Mesothelial cell of epicardium (in vitro differentiated cells): ENCODE data around the gene ALK. TPM values are rescaled to one million over a fixed set of nuclear protein-coding genes. Genes with fewer than 3 reads are reported as not detected.
A peak's percentile ranks its signal among the peaks of the same experiment; 100 is the strongest.

Source experiments
- DNase-seq, 2 experiments: peaks; one replicate each; pipeline ENCODE4 v3.0.0; 2021; ENCODE audit warnings: low spot score in 2 of 2; ENCODE audit not compliant: unreplicated experiment in 2 of 2
- H3K27ac Mint-ChIP-seq: 2 replicates; pipeline ENCODE4 v1.8.0; 2021; ENCODE audit warnings: mixed read lengths
- H3K27me3 Mint-ChIP-seq: 2 replicates; pipeline ENCODE4 v1.8.0; 2021; ENCODE audit warnings: low read depth, mixed read lengths
- H3K36me3 Mint-ChIP-seq: 2 replicates; pipeline ENCODE4 v1.8.0; 2021; ENCODE audit warnings: mixed read lengths
- H3K4me1 Mint-ChIP-seq: 2 replicates; pipeline ENCODE4 v1.8.0; 2021; ENCODE audit warnings: mixed read lengths
- H3K4me3 Mint-ChIP-seq: 2 replicates; pipeline ENCODE4 v1.8.0; 2021; ENCODE audit warnings: mild to moderate bottlenecking, moderate library complexity, mixed read lengths
- H3K9me3 Mint-ChIP-seq: 2 replicates; pipeline ENCODE4 v1.8.0; 2021; ENCODE audit warnings: mixed read lengths
- CTCF ChIP-seq: fragments of 200-600 bp; sonication (generic); IDR thresholded peaks from one replicate; pipeline ENCODE4 v1.5.0; 2021; ENCODE audit warnings: antibody characterized with exemption; ENCODE audit not compliant: unreplicated experiment
- total RNA-seq: library from RNA; stranded (reverse); gene quantifications from 3 replicates; pipeline ENCODE4 v1.2.1, GENCODE V29; 2021

ALK gene
- total RNA-seq, 1 donor from 2014 or later = 0.13 TPM

GRCh38 chr2:29650631-29651097 lies 270.7 kb downstream of the ALK start:
- TF ChIP-seq CTCF = no peak
- no peak for DNase-seq
- Mint-ChIP-seq H3K4me1 (peaks cover 10% of the 10 kb centered on the region), H3K36me3 (peaks cover 8% of the 10 kb centered on the region), H3K9me3 (peaks cover 46% of the 10 kb centered on the region), H3K4me3 (no peak overlapping the region), H3K27ac (no peak overlapping the region), H3K27me3 (peaks cover 2% of the 10 kb centered on the region)

- Mint-ChIP-seq H3K36me3 (peaks cover 8% of the 10 kb centered on the region), H3K4me1 (peaks cover 10% of the 10 kb centered on the region), H3K9me3 (peaks cover 38% of the 10 kb centered on the region), H3K27ac (no peak overlapping the region), H3K4me3 (no peak overlapping the region), H3K27me3 (no peaks in the 10 kb centered on the region)
- DNase-seq = no peak
- peak; percentile 34 for TF ChIP-seq CTCF
These were observed 276.4 kb downstream of the ALK start for GRCh38 chr2:29644949-29645348.

GRCh38 chr2:29643196-29643595 lies 278.2 kb downstream of the ALK start:
- H3K9me3 Mint-ChIP-seq = peaks cover 22% of the 10 kb centered on the region
- no peak overlapping the region for H3K27ac Mint-ChIP-seq
- peaks cover 10% of the 10 kb centered on the region for H3K4me1 Mint-ChIP-seq
- no peak for DNase-seq
- H3K4me3 Mint-ChIP-seq = no peak overlapping the region
- no peaks in the 10 kb centered on the region for H3K27me3 Mint-ChIP-seq
- no peaks in the 10 kb centered on the region for H3K36me3 Mint-ChIP-seq
- no peak for TF ChIP-seq CTCF

GRCh38 chr2:29640360-29640759 lies 281.0 kb downstream of the ALK start:
- Mint-ChIP-seq H3K4me3 (no peak overlapping the region), H3K4me1 (peaks cover 10% of the 10 kb centered on the region), H3K27ac (peak overlapping the region; percentile 13), H3K9me3 (peaks cover 8% of the 10 kb centered on the region), H3K27me3 (no peaks in the 10 kb centered on the region), H3K36me3 (no peaks in the 10 kb centered on the region)
- no peak for DNase-seq
- TF ChIP-seq CTCF = no peak

GRCh38 chr2:29638641-29639040 lies 282.7 kb downstream of the ALK start:
- no peak overlapping the region for H3K27ac Mint-ChIP-seq
- H3K4me3 Mint-ChIP-seq = no peak overlapping the region
- peaks cover 10% of the 10 kb centered on the region for H3K4me1 Mint-ChIP-seq
- peaks cover 15% of the 10 kb centered on the region for H3K9me3 Mint-ChIP-seq
- TF ChIP-seq CTCF = no peak
- DNase-seq = no peak
- H3K36me3 Mint-ChIP-seq = no peaks in the 10 kb centered on the region
- no peaks in the 10 kb centered on the region for H3K27me3 Mint-ChIP-seq

- no peak for TF ChIP-seq CTCF
- H3K36me3 Mint-ChIP-seq = no peaks in the 10 kb centered on the region
- no peak overlapping the region for H3K27ac Mint-ChIP-seq
- H3K4me3 Mint-ChIP-seq = no peak overlapping the region
- H3K27me3 Mint-ChIP-seq = no peaks in the 10 kb centered on the region
- no peak for DNase-seq
- peaks cover 15% of the 10 kb centered on the region for H3K9me3 Mint-ChIP-seq
- H3K4me1 Mint-ChIP-seq = no peaks in the 10 kb centered on the region
These were observed 286.5 kb downstream of the ALK start for GRCh38 chr2:29634916-29635315.
